Esophagus muscularis mucosa (tissue), 4 donors: ENCODE results near the gene SIGLEC10.

Source experiments
- EP300 ChIP-seq: sonication (generic); formaldehyde crosslinking; IDR thresholded peaks from one replicate; pipeline ENCODE4 v1.6.1; 2017; ENCODE audit warnings: antibody characterized with exemption
- POLR2A ChIP-seq: fragments of 450-650 bp; IDR thresholded peaks from one replicate; pipeline ENCODE4 v1.6.1; 2017; ENCODE audit warnings: antibody characterized with exemption, moderate library complexity, mild to moderate bottlenecking, low read depth
- TF ChIP-seq, protein P1 (sequence below), 3 experiments: fragments of 200-600 bp in 2 of 3; fragments of 450-650 bp in 1 of 3; sonication (generic) in 2 of 3; IDR thresholded peaks; one replicate each; pipeline ENCODE4 v1.5.1; 2017 to 2019; ENCODE audit warnings: antibody characterized with exemption in 3 of 3, mild to moderate bottlenecking in 2 of 3, moderate library complexity in 1 of 3

DNA sequence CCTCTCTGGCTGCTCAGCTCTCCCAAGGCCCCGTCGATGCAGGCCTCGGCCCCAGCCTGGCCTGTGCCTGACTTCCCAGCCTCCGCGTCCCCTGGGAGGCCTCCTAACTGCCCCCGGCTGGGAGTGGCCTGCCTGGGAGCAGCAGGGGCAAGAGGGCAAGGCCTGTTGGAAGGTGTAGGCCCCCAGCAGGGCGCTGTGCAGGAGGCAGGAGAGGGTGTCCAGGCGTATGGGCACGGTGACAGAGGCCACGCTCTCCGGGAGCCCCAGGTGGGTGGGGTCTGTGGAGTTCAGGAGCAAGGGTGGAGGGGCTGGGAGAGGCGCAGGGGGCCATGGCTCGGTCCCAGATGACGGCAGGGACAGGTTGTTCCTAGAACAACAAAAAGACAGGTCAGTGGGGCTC is 28.3 kb downstream of the SIGLEC10 start:
- TF ChIP-seq, protein P1, sequence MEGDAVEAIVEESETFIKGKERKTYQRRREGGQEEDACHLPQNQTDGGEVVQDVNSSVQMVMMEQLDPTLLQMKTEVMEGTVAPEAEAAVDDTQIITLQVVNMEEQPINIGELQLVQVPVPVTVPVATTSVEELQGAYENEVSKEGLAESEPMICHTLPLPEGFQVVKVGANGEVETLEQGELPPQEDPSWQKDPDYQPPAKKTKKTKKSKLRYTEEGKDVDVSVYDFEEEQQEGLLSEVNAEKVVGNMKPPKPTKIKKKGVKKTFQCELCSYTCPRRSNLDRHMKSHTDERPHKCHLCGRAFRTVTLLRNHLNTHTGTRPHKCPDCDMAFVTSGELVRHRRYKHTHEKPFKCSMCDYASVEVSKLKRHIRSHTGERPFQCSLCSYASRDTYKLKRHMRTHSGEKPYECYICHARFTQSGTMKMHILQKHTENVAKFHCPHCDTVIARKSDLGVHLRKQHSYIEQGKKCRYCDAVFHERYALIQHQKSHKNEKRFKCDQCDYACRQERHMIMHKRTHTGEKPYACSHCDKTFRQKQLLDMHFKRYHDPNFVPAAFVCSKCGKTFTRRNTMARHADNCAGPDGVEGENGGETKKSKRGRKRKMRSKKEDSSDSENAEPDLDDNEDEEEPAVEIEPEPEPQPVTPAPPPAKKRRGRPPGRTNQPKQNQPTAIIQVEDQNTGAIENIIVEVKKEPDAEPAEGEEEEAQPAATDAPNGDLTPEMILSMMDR (IDR thresholded peaks at IDR 0.05) = no peak
- TF ChIP-seq POLR2A = no peak
- no peak for TF ChIP-seq EP300
